HepG2 (cell line): ENCODE results near the gene CKAP2L. TPM values are rescaled to one million over a fixed set of nuclear protein-coding genes. Genes with fewer than 3 reads are reported as not detected.

Source experiments
- E2F5 ChIP-seq: sonication (generic); formaldehyde crosslinking; conservative IDR thresholded peaks from 2 replicates; pipeline ENCODE4 v1.4.0; 2020; ENCODE audit warnings: missing genetic modification reagents
- FOXC1 ChIP-seq: sonication (generic); formaldehyde crosslinking; IDR thresholded peaks from 2 replicates; pipeline ENCODE4 v1.8.0; 2022; ENCODE audit warnings: mild to moderate bottlenecking, missing genetic modification reagents, borderline replicate concordance
- GFI1 ChIP-seq: sonication (generic); formaldehyde crosslinking; IDR thresholded peaks from 2 replicates; pipeline ENCODE4 v1.5.0; 2020; ENCODE audit warnings: missing genetic modification reagents, mild to moderate bottlenecking, borderline replicate concordance
- GZF1 ChIP-seq: sonication (generic); formaldehyde crosslinking; IDR thresholded peaks from 2 replicates; pipeline ENCODE4 v1.5.1; 2020; ENCODE audit warnings: mild to moderate bottlenecking, missing genetic modification reagents
- MED1 ChIP-seq: sonication (generic); formaldehyde crosslinking; IDR thresholded peaks from 2 replicates; pipeline ENCODE4 v1.4.0; 2020; ENCODE audit warnings: missing genetic modification reagents
- MXD1 ChIP-seq: sonication (generic); formaldehyde crosslinking; IDR thresholded peaks from 2 replicates; pipeline ENCODE4 v1.4.0; 2020; ENCODE audit warnings: mild to moderate bottlenecking, missing genetic modification reagents
- NAIF1 ChIP-seq: sonication (generic); formaldehyde crosslinking; IDR thresholded peaks from 2 replicates; pipeline ENCODE4 v1.5.0; 2020; ENCODE audit warnings: mild to moderate bottlenecking, missing genetic modification reagents, borderline replicate concordance
- PHF8 ChIP-seq: sonication (generic); formaldehyde crosslinking; IDR thresholded peaks from 2 replicates; pipeline ENCODE4 v1.5.0; 2020; ENCODE audit warnings: missing genetic modification reagents
- REPIN1 ChIP-seq: sonication (generic); formaldehyde crosslinking; IDR thresholded peaks from 2 replicates; pipeline ENCODE4 v1.8.0; 2022; ENCODE audit warnings: missing genetic modification reagents, low read depth, mild to moderate bottlenecking, borderline replicate concordance
- RNF2 ChIP-seq: fragments of 450-650 bp; conservative IDR thresholded peaks from 2 replicates; pipeline ENCODE4 v1.6.1; 2016; ENCODE audit warnings: low read depth
- SATB2 ChIP-seq: sonication (generic); formaldehyde crosslinking; IDR thresholded peaks from 2 replicates; pipeline ENCODE4 v1.5.0; 2020; ENCODE audit warnings: missing genetic modification reagents
- TCF7 ChIP-seq: sonication (generic); IDR thresholded peaks from 2 replicates; pipeline ENCODE4 v1.6.1; 2016; ENCODE audit warnings: antibody characterized with exemption, low read depth
- ZBTB44 ChIP-seq: sonication (generic); formaldehyde crosslinking; IDR thresholded peaks from 2 replicates; pipeline ENCODE4 v1.4.0; 2020; ENCODE audit warnings: missing genetic modification reagents
- ZNF251 ChIP-seq: sonication (generic); formaldehyde crosslinking; IDR thresholded peaks from 2 replicates; pipeline ENCODE4 v1.9.0; 2021; ENCODE audit warnings: mild to moderate bottlenecking, missing genetic modification reagents
- ZNF263 ChIP-seq: sonication (generic); formaldehyde crosslinking; IDR thresholded peaks from 2 replicates; pipeline ENCODE4 v1.4.0; 2020; ENCODE audit warnings: missing genetic modification reagents
- ZNF33B ChIP-seq: sonication (generic); formaldehyde crosslinking; IDR thresholded peaks from 2 replicates; pipeline ENCODE4 v1.5.1; 2020; ENCODE audit warnings: mild to moderate bottlenecking, missing genetic modification reagents
- ZNF576 ChIP-seq: sonication (generic); formaldehyde crosslinking; IDR thresholded peaks from 2 replicates; pipeline ENCODE4 v1.4.0; 2020; ENCODE audit warnings: mild to moderate bottlenecking, missing genetic modification reagents
- ZNF616 ChIP-seq: sonication (generic); formaldehyde crosslinking; IDR thresholded peaks from 2 replicates; pipeline ENCODE4 v1.5.0; 2020; ENCODE audit warnings: low read depth, mild to moderate bottlenecking, missing genetic modification reagents
- ZSCAN31 ChIP-seq: sonication (generic); formaldehyde crosslinking; IDR thresholded peaks from 2 replicates; pipeline ENCODE4 v1.5.0; 2020; ENCODE audit warnings: low read depth, mild to moderate bottlenecking, missing genetic modification reagents
- polyA plus RNA-seq, 8 experiments: library from polyadenylated mRNA; depleted of rRNA in 3 of 8; stranded (reverse) in 7 of 8; unstranded in 1 of 8; fragments of >200 nt; fragmentation: Illumina TruSeq in 4 of 8; extraction: Trizol in 4 of 8; gene quantifications; 2 replicates each; pipeline versions ENCODE4 v1.2.1 to v1.2.3, GENCODE V29; 2011 to 2016; ENCODE audit warnings: low read depth in 4 of 8, missing spikeins in 1 of 8, mixed read lengths in 1 of 8; ENCODE audit not compliant: insufficient read depth in 1 of 8
- total RNA-seq, 5 experiments: library from RNA; depleted of rRNA; stranded (reverse); fragments of >200 nt; fragmentation: Illumina TruSeq; extraction: Trizol; gene quantifications; 2 replicates each; pipeline ENCODE4 v1.2.3, GENCODE V29; 2016; ENCODE audit warnings: low read depth in 1 of 5
- TF ChIP-seq, protein P1 (sequence below), 2 experiments: sonication (generic) in 1 of 2; formaldehyde crosslinking in 1 of 2; IDR thresholded peaks; 2 replicates each; pipeline versions ENCODE4 v1.4.0 to v1.6.1; 2016 to 2020; ENCODE audit warnings: borderline replicate concordance in 1 of 2, low read depth in 1 of 2, mild to moderate bottlenecking in 1 of 2, missing genetic modification reagents in 1 of 2

Gene CKAP2L
- total and polyA plus RNA-seq, 2 of the 13 experiments (the other 11 are each of a cell fraction or from before 2014, with no cell fraction given), result 7.1 to 9.5 TPM

GRCh38 chr2:112726487-112727190, 37.8 kb downstream of the CKAP2L start (continued):
- TF ChIP-seq, protein P1, sequence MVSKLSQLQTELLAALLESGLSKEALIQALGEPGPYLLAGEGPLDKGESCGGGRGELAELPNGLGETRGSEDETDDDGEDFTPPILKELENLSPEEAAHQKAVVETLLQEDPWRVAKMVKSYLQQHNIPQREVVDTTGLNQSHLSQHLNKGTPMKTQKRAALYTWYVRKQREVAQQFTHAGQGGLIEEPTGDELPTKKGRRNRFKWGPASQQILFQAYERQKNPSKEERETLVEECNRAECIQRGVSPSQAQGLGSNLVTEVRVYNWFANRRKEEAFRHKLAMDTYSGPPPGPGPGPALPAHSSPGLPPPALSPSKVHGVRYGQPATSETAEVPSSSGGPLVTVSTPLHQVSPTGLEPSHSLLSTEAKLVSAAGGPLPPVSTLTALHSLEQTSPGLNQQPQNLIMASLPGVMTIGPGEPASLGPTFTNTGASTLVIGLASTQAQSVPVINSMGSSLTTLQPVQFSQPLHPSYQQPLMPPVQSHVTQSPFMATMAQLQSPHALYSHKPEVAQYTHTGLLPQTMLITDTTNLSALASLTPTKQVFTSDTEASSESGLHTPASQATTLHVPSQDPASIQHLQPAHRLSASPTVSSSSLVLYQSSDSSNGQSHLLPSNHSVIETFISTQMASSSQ (IDR thresholded peaks at IDR 0.05; ENCODE audit: low read depth), result no peak
- TF ChIP-seq, protein P1 (CRISPR knock-in tag; IDR thresholded peaks at IDR 0.05; ENCODE audit: borderline replicate concordance), result peak; percentile 18
- TF ChIP-seq FOXC1 (CRISPR knock-in tag) (no peak), GFI1 (peak; percentile 30; the same call in 1 of the 2 replicates), E2F5 (CRISPR knock-in tag) (no peak; the same call in 1 of the 2 replicates), ZNF263 (CRISPR knock-in tag) (0 out of 2 replicates have a peak, but pooled peaks have one; percentile 40), SATB2 (no peak), ZNF251 (CRISPR knock-in tag) (peak; percentile 44; the same call in 1 of the 2 replicates), TCF7 (no peak), ZNF576 (CRISPR knock-in tag) (no peak), ZBTB44 (CRISPR knock-in tag) (no peak), PHF8 (CRISPR knock-in tag) (peak; percentile 53; the same call in 1 of the 2 replicates), MXD1 (CRISPR knock-in tag) (no peak), REPIN1 (CRISPR knock-in tag) (peak; percentile 77; the same call in 1 of the 2 replicates), GZF1 (CRISPR knock-in tag) (no peak), ZSCAN31 (CRISPR knock-in tag) (peak; percentile 48; the same call in 1 of the 2 replicates), ZNF33B (CRISPR knock-in tag) (0 out of 2 replicates have a peak, but pooled peaks have one; percentile 86), MED1 (CRISPR knock-in tag) (peak; percentile 53; the same call in 1 of the 2 replicates), NAIF1 (no peak), RNF2 (peak; percentile 40; the same call in 1 of the 2 replicates), ZNF616 (no peak)
